RWPE2 (cell line): Measurements from ENCODE around the gene UBALD1.

Experiments used
- ATAC-seq: fragments of 200-7000 bp; cut with Tn5 transposase; 3 replicates; pipeline ENCODE4 v1.9.1; 2021; ENCODE audit warnings: low read depth
- DNase-seq: peaks from one replicate; pipeline ENCODE4 v3.0.0-alpha.2; 2020; ENCODE audit warnings: low spot score
- H3K27ac ChIP-seq: fragments of 450-650 bp; 2 replicates; pipeline ENCODE4 v1.5.1; 2017; ENCODE audit warnings: mild to moderate bottlenecking; ENCODE audit not compliant: poor library complexity, severe bottlenecking
- H3K27me3 ChIP-seq: fragments of 250-450 bp; sonication (Bioruptor Pico); 2 replicates; pipeline ENCODE4 v1.5.1; 2021; ENCODE audit warnings: mild to moderate bottlenecking, moderate library complexity; ENCODE audit not compliant: insufficient read depth, poor library complexity, severe bottlenecking
- H3K36me3 ChIP-seq: fragments of 250-450 bp; sonication (Bioruptor Pico); 2 replicates; pipeline ENCODE4 v1.5.1; 2020; ENCODE audit warnings: low read depth, mild to moderate bottlenecking, moderate library complexity
- H3K4me1 ChIP-seq: fragments of 250-450 bp; sonication (Bioruptor Pico); 2 replicates; pipeline ENCODE4 v1.5.1; 2021; ENCODE audit warnings: mild to moderate bottlenecking, moderate library complexity; ENCODE audit not compliant: insufficient read depth, poor library complexity, severe bottlenecking
- H3K4me3 ChIP-seq: fragments of 250-450 bp; sonication (Bioruptor Pico); 2 replicates; pipeline ENCODE4 v1.5.1; 2021; ENCODE audit warnings: mild to moderate bottlenecking, moderate library complexity; ENCODE audit not compliant: severe bottlenecking
- H3K9me3 ChIP-seq: fragments of 250-450 bp; sonication (Bioruptor Pico); 2 replicates; pipeline ENCODE4 v1.5.1; 2021; ENCODE audit warnings: mild to moderate bottlenecking, moderate library complexity; ENCODE audit not compliant: severe bottlenecking
- CTCF ChIP-seq: fragments of 450-650 bp; IDR thresholded peaks from one replicate; pipeline ENCODE4 v1.5.1; 2017; ENCODE audit warnings: mild to moderate bottlenecking, moderate library complexity; ENCODE audit not compliant: poor library complexity, severe bottlenecking

UBALD1 gene

DNA sequence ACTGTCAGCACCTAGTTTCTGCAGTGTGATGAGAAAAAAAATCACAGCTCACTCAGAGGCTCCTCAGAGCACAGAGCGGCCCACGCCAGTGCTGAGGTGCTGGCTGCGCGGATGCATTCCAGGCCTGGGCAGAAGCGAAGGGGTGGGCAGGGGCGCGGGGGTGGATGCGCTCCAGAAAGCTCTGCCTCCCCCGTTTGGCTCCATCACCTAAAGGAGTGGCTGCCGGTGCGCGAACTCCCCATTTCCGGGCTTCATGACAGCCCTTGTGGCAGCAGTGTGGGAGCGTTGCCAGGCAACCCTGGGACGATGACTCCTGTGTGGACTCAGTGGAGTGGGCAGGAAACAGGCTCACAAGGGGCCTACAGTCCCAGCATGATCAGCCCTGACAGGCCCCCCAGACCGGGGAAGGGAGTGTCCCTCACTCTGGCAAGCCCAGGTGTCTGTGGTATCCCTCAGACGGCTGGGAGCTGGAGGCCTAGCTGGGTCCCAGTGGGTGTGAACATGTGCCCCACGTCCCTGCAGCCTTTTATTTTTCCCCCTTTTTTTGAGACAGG is 45.8 kb upstream of the UBALD1 start:
- peak; percentile 17; the same call in 1 of the 3 replicates for ATAC-seq
- peaks cover 17% of the 10 kb centered on the region for H3K36me3 ChIP-seq
- no peak for DNase-seq
- peaks cover 15% of the 10 kb centered on the region for H3K4me1 ChIP-seq
- no peak overlapping the region for H3K4me3 ChIP-seq
- H3K9me3 ChIP-seq, result no peaks in the 10 kb centered on the region
- no peak for TF ChIP-seq CTCF
- H3K27me3 ChIP-seq, result no peaks in the 10 kb centered on the region
- no peak overlapping the region for H3K27ac ChIP-seq

GRCh38 chr16:4659363-4660353 is 45.0 kb upstream of the UBALD1 start:
- H3K4me3 ChIP-seq, result no peak overlapping the region
- H3K36me3 ChIP-seq, result peaks cover 17% of the 10 kb centered on the region
- no peak for DNase-seq
- TF ChIP-seq CTCF, result no peak
- peaks cover 9% of the 10 kb centered on the region for H3K4me1 ChIP-seq
- no peaks in the 10 kb centered on the region for H3K27me3 ChIP-seq
- no peak overlapping the region for H3K27ac ChIP-seq
- ATAC-seq, result no peak
- no peaks in the 10 kb centered on the region for H3K9me3 ChIP-seq

GRCh38 chr16:4656695-4657686 is 42.3 kb upstream of the UBALD1 start:
- H3K4me1 ChIP-seq, result no peaks in the 10 kb centered on the region
- H3K27me3 ChIP-seq, result no peaks in the 10 kb centered on the region
- H3K27ac ChIP-seq, result no peak overlapping the region
- TF ChIP-seq CTCF, result no peak
- peaks cover 36% of the 10 kb centered on the region for H3K36me3 ChIP-seq
- DNase-seq, result no peak
- no peaks in the 10 kb centered on the region for H3K9me3 ChIP-seq
- no peak overlapping the region for H3K4me3 ChIP-seq
- ATAC-seq, result no peak

GRCh38 chr16:4656221-4656620 is 41.5 kb upstream of the UBALD1 start:
- Histone ChIP-seq H3K4me1 (no peaks in the 10 kb centered on the region), H3K27me3 (no peaks in the 10 kb centered on the region), H3K27ac (no peak overlapping the region), H3K9me3 (no peaks in the 10 kb centered on the region), H3K4me3 (no peak overlapping the region), H3K36me3 (peaks cover 41% of the 10 kb centered on the region)
- ATAC-seq, result no peak
- TF ChIP-seq CTCF, result no peak
- no peak for DNase-seq
